GM19328 (cell line): ENCODE data around the gene SOX5.
"Not testable (repeated sequence)": the region's sequence is repeated elsewhere in the genome, so short reads cannot be mapped to it uniquely, and the experiment has no call there.

Experiments used
- ATAC-seq: cut with Tn5 transposase; IDR thresholded peaks from one replicate; pipeline ENCODE4 v1.9.1; 2021; ENCODE audit warnings: mild to moderate bottlenecking, moderate library complexity; ENCODE audit not compliant: unreplicated experiment

Gene SOX5

DNA sequence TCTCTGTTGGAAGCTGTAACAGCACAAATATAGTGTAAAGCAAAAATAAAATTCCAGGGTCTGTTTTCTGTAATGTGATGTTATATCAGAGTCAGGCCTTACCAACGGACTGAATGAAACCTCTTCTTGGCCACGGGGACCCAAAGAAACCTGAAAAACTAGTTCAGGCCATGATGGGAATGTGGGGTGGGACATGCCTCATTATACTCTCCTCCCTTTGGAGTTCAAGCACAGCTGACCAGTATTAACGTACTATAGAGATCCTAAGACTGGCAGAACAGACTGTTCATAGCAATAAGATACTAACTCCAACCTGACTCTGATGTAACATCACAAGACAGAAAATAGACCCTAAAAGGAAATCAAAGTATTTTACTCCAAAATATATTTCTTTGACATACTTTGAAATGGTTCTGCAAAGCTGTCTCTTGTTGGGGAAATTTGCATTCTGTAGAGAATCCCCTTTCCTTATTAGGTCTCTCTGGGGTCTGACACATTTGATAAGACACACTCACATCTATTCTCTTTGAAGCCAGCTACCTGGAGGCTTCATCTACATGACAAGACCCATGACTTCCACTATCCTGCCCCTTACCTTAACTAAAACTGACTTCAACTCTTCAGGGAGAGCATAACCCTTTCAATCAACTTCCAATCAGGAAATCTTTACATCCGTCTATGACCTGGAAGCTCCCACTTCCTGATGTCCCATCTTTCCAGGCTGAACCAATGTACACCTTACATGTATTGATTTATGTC, 444.6 kb downstream of the SOX5 start:
- no peak for ATAC-seq

GRCh38 chr12:23504043-23504442, 445.4 kb downstream of the SOX5 start:
- no peak for ATAC-seq

- ATAC-seq, result no peak
Measured at GRCh38 chr12:23503544-23503943, 445.9 kb downstream of the SOX5 start.

DNA sequence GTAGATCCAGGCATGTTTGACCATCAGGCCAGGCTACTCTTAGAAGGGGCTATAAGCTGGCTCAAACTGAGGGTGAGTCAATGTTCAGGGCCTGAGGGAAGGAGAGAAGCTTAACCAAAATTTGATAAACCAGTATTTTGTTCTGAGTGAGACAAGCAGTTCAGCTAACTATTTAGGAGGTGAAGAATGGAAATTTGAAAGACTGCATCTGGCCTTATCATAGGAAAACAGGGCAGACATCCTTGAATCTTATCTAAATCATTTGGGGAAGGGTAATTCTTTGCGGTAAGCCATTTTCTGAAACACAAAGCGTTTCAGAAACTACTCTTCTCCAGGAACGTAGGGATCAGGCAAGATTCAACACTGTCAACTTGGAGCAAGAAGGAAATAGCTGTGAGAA, 447.2 kb downstream of the SOX5 start:
- no peak for ATAC-seq

DNA sequence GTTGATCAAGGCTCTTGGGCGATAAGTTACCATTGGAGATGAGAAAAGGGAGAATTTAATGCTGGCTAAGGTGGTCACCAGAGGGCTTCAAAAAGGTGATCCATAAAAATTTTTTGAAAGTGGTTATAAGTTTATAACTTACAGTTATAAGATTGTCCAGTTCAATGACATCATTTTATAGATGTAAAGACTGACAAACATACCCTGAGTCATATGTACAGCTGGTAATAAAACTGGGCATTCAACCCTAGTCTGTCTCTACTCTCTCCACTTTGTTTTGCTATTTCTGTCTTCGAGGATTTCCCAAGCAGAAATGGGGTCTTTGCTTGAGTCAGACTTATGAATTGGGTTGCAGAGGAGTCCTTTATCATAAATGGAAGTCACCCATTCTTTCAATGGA, 454.0 kb downstream of the SOX5 start:
- ATAC-seq, result no peak

GRCh38 chr12:23493672-23494071, 455.8 kb downstream of the SOX5 start:
- ATAC-seq, result no peak

- ATAC-seq, result not testable (repeated sequence)
Measured at GRCh38 chr12:23491029-23491428, 458.4 kb downstream of the SOX5 start.

DNA sequence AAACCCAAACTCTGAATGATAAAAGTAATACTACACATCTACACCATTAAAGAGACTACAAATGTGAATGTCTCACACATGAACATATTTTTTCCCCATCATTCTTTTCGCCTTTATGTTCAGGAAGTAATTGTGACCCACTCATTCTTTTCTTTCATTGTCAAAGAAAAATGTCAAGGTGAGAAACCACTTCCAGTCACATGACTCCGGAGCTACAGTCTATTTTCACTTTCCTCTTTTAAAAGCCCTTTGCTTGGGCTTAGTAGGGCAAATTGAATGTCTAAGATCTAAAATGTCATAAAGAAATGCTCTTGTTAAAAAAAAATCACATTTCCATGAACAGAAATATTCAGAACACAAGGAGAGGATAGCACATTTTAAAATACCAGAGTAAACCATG, 461.3 kb downstream of the SOX5 start:
- ATAC-seq, result no peak

DNA sequence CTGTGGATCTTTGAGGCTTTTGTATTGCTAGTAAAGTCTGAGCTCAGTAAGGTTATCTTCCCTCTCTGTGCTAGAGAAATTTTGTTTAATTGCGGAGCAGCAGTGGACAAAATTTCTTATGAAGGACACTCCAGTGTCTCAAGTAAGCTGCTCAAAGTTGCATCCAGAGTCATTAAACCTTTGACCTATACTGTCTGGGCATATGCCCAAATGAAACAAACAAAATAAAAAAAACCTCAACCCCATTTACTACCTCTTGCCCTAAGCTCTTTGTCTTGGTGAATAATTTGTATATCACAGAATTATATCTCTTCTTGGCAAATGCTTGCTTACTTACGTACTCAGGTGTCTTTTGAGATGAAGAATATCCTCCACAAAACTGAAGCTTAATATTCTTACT, 465.2 kb downstream of the SOX5 start:
- no peak for ATAC-seq

DNA sequence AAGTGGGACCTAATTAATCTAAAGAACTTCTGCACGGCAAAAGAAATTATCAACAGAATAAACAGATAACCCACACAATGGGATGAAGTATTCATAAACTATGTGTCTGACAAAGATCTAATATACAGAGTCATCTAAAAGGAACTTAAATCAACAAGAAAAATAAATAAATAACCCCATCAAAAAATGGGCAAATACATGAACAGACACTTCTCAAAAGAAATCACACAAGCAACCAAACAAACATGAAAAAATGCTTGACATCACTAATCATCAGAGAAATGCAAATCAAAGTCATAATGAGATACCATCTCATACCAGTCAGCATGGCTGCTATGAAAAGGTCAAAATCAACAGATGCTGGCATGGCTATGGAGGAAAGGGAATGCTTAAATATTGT, 466.9 kb downstream of the SOX5 start:
- no peak for ATAC-seq
